ENCODE measurements around the gene BDNF. TPM values are rescaled to one million over a fixed set of nuclear protein-coding genes. Genes with fewer than 3 reads are reported as not detected.

BDNF gene
- total and polyA plus RNA-seq, 12 donors, result 0.16 to 19.1 (median 2.5) TPM

GRCh38 chr11:27649800-27650199, 50.5 kb downstream of the BDNF start:
- TF ChIP-seq, protein P1, sequence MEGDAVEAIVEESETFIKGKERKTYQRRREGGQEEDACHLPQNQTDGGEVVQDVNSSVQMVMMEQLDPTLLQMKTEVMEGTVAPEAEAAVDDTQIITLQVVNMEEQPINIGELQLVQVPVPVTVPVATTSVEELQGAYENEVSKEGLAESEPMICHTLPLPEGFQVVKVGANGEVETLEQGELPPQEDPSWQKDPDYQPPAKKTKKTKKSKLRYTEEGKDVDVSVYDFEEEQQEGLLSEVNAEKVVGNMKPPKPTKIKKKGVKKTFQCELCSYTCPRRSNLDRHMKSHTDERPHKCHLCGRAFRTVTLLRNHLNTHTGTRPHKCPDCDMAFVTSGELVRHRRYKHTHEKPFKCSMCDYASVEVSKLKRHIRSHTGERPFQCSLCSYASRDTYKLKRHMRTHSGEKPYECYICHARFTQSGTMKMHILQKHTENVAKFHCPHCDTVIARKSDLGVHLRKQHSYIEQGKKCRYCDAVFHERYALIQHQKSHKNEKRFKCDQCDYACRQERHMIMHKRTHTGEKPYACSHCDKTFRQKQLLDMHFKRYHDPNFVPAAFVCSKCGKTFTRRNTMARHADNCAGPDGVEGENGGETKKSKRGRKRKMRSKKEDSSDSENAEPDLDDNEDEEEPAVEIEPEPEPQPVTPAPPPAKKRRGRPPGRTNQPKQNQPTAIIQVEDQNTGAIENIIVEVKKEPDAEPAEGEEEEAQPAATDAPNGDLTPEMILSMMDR (IDR thresholded peaks at IDR 0.05), result no peak
- DNase-seq (no peak), ATAC-seq (no peak)
- Histone ChIP-seq H3K4me3 (no peak overlapping the region), H3K4me1 (peaks cover 0 to 15% (median 0%) of the 10 kb centered on the region in 9 donors), H3K36me3 (no peaks in the 10 kb centered on the region), H3K27me3 (no peaks in the 10 kb centered on the region), H3K9me3 (no peaks in the 10 kb centered on the region), H3K27ac (no peak overlapping the region)
- WGBS, 2 donors, result 48 to 49% methylated on average over 2 of the region's 2 CpGs
- intact Hi-C loops (cut with DNase I), result loop anchor here in 3 of 10 donors (5.0 to 10.0 kb wide), 3 partner anchors 48 to 125 kb away; no protein-coding TSS in a partner anchor

GRCh38 chr11:27648840-27649239, 51.4 kb downstream of the BDNF start:
- ATAC-seq (no peak), DNase-seq (no peak)
- H3K4me3 ChIP-seq, result no peak overlapping the region
- TF ChIP-seq, protein P1 (IDR thresholded peaks at IDR 0.05), result no peak
- no peak overlapping the region for H3K27ac ChIP-seq
- intact Hi-C loops (cut with DNase I), result loop anchor here in 2 of 10 donors (5.0 to 10.0 kb wide), 3 partner anchors 48 to 124 kb away; no protein-coding TSS in a partner anchor
- peaks cover 0 to 15% (median 0%) of the 10 kb centered on the region in 9 donors for H3K4me1 ChIP-seq
- H3K27me3 ChIP-seq, result no peaks in the 10 kb centered on the region
- H3K9me3 ChIP-seq, result no peaks in the 10 kb centered on the region
- H3K36me3 ChIP-seq, result no peaks in the 10 kb centered on the region

GRCh38 chr11:27646051-27646818, 54.0 kb downstream of the BDNF start:
- no peaks in the 10 kb centered on the region for H3K27me3 ChIP-seq
- H3K36me3 ChIP-seq, result no peaks in the 10 kb centered on the region
- WGBS, 2 donors, result 62 to 67% methylated on average over 9 of the region's 9 CpGs
- no peaks in the 10 kb centered on the region for H3K9me3 ChIP-seq
- DNase-seq (peak; percentile 31 to 62), ATAC-seq (peak; percentile 72 to 94 (median 90))
- H3K4me1 ChIP-seq, result peaks cover 0 to 19% (median 0%) of the 10 kb centered on the region in 9 donors
- TF ChIP-seq, protein P1 (IDR thresholded peaks at IDR 0.05), result no peak
- intact Hi-C loops (cut with DNase I), result loop anchor here in 2 of 10 donors (5.0 to 10.0 kb wide), 3 partner anchors 51 to 121 kb away; no protein-coding TSS in a partner anchor
- H3K27ac ChIP-seq, result peak overlapping the region in 6 of 10 donors; percentile 9 to 71 (median 60)
- H3K4me3 ChIP-seq, result no peak overlapping the region

GRCh38 chr11:27642954-27643353, 57.3 kb downstream of the BDNF start:
- Histone ChIP-seq H3K36me3 (no peaks in the 10 kb centered on the region), H3K4me1 (peaks cover 0 to 18% (median 0%) of the 10 kb centered on the region in 9 donors), H3K27ac (no peak overlapping the region), H3K4me3 (no peak overlapping the region), H3K9me3 (no peaks in the 10 kb centered on the region), H3K27me3 (no peaks in the 10 kb centered on the region)
- TF ChIP-seq, protein P1 (IDR thresholded peaks at IDR 0.05), result peak in 5 of 9 donors; percentile 11 to 22 (median 17)
- no peak for DNase-seq
- peak in 1 of 8 donors; percentile 22 for ATAC-seq
- intact Hi-C loops (cut with DNase I), result loop anchor here in 2 of 10 donors (10.0 kb wide), 2 partner anchors 108 to 118 kb away; no protein-coding TSS in a partner anchor
- 70 to 88% methylated on average over 2 of the region's 2 CpGs for WGBS, 2 donors
